Stimulated activated CD4-positive, alpha-beta T cell treated with anti-CD3 and anti-CD28 coated beads, Interleukin-12 subunit alpha, Interleukin-12 subunit beta, amount 100 ng/mL, for 48 hours (primary cell): ENCODE data around the gene FBXL4.
"Not testable (repeated sequence)": the region's sequence is repeated elsewhere in the genome, so short reads cannot be mapped to it uniquely, and the experiment has no call there.

ENCODE experiments used
- DNase-seq, 3 donors: peaks; one replicate each; pipeline ENCODE4 v3.0.0-alpha.2; 2020; ENCODE audit warnings: low read depth in 2 of 3, low spot score in 1 of 3

Gene FBXL4

GRCh38 chr6:98946266-98946878 lies 1.4 kb downstream of the FBXL4 start:
- no peak for DNase-seq

- DNase-seq: no peak
Observed at GRCh38 chr6:98945311-98946115, 2.2 kb downstream of the FBXL4 start.

GRCh38 chr6:98944598-98945081 lies 3.1 kb downstream of the FBXL4 start:
- DNase-seq: no peak

- no peak for DNase-seq
Observed at GRCh38 chr6:98944168-98944567, 3.6 kb downstream of the FBXL4 start.

GRCh38 chr6:98942263-98942803 lies 5.4 kb downstream of the FBXL4 start:
- DNase-seq: no peak

GRCh38 chr6:98941319-98941718 lies 6.4 kb downstream of the FBXL4 start:
- DNase-seq: no peak

GRCh38 chr6:98937351-98937750 lies 10.4 kb downstream of the FBXL4 start:
- no peak for DNase-seq

- DNase-seq: no peak
Observed at GRCh38 chr6:98932381-98932780, 15.4 kb downstream of the FBXL4 start.

- no peak for DNase-seq
Observed at GRCh38 chr6:98931696-98932095, 16.1 kb downstream of the FBXL4 start.

GRCh38 chr6:98929498-98930060 lies 18.2 kb downstream of the FBXL4 start:
- no peak for DNase-seq

GRCh38 chr6:98928688-98929087 lies 19.1 kb downstream of the FBXL4 start:
- no peak for DNase-seq

GRCh38 chr6:98927534-98927933 lies 20.2 kb downstream of the FBXL4 start:
- no peak for DNase-seq

GRCh38 chr6:98925831-98926230 lies 21.9 kb downstream of the FBXL4 start:
- DNase-seq: no peak

GRCh38 chr6:98924647-98925046 lies 23.1 kb downstream of the FBXL4 start:
- no peak for DNase-seq

- no peak for DNase-seq
Observed at GRCh38 chr6:98920904-98921431, 26.8 kb downstream of the FBXL4 start.

GRCh38 chr6:98910946-98911345 lies 36.8 kb downstream of the FBXL4 start:
- not testable (repeated sequence) for DNase-seq

- no peak for DNase-seq
Observed at GRCh38 chr6:98909236-98909635, 38.5 kb downstream of the FBXL4 start.

- DNase-seq: not testable (repeated sequence)
Observed at GRCh38 chr6:98906342-98906741, 41.4 kb downstream of the FBXL4 start.

GRCh38 chr6:98905759-98906158 lies 42.0 kb downstream of the FBXL4 start:
- no peak for DNase-seq

GRCh38 chr6:98904096-98904495 lies 43.6 kb downstream of the FBXL4 start:
- no peak for DNase-seq

GRCh38 chr6:98900706-98901105 lies 47.0 kb downstream of the FBXL4 start:
- DNase-seq: no peak

- DNase-seq: no peak
Observed at GRCh38 chr6:98894810-98895209, 52.9 kb downstream of the FBXL4 start.
